ENCODE results near the gene CAPN9. TPM values are rescaled to one million over a fixed set of nuclear protein-coding genes. Genes with fewer than 3 reads are reported as not detected.

CAPN9 gene
- total and polyA plus RNA-seq, 7 donors: 0.55 to 83.2 (median 30.6) TPM; not detected in 3

DNA sequence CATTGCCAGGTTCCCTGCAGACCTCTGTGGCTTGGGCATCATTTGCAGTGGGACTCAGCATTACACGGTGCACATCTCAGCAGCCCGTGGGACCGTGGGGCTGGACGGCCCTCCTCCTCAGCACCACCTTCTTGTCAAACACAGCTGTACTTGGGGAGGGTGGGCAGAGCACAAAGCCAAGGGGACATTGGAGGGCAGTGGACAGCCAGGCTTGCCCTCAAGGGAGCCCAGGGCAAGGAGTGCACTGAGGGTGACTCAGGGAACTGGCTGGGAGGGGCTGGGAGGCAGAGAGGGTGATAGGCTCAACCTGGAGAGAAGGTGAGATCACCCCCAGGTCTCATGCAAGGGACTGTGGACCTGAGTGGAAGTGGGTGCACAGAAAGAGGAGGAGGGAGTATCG is 3.4 kb downstream of the CAPN9 start:
- no peaks in the 10 kb centered on the region for H3K27me3 ChIP-seq
- H3K27ac ChIP-seq: no peak overlapping the region
- H3K9me3 ChIP-seq: no peaks in the 10 kb centered on the region
- TF ChIP-seq POLR2AphosphoS5 (IDR thresholded peaks at IDR 0.05): no peak
- TF ChIP-seq, protein P1, sequence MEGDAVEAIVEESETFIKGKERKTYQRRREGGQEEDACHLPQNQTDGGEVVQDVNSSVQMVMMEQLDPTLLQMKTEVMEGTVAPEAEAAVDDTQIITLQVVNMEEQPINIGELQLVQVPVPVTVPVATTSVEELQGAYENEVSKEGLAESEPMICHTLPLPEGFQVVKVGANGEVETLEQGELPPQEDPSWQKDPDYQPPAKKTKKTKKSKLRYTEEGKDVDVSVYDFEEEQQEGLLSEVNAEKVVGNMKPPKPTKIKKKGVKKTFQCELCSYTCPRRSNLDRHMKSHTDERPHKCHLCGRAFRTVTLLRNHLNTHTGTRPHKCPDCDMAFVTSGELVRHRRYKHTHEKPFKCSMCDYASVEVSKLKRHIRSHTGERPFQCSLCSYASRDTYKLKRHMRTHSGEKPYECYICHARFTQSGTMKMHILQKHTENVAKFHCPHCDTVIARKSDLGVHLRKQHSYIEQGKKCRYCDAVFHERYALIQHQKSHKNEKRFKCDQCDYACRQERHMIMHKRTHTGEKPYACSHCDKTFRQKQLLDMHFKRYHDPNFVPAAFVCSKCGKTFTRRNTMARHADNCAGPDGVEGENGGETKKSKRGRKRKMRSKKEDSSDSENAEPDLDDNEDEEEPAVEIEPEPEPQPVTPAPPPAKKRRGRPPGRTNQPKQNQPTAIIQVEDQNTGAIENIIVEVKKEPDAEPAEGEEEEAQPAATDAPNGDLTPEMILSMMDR (IDR thresholded peaks at IDR 0.05): no peak
- TF ChIP-seq EP300 (IDR thresholded peaks at IDR 0.05): no peak
- no peak for TF ChIP-seq POLR2A (IDR thresholded peaks at IDR 0.05)
- no peak overlapping the region for H3K4me3 ChIP-seq
- no peak for DNase-seq
- intact Hi-C loops (cut with DNase I): no loop called here
- 34 to 70% methylated on average over 5 of the region's 5 CpGs for WGBS, 2 donors
- no peaks in the 10 kb centered on the region for H3K36me3 ChIP-seq
- H3K4me1 ChIP-seq: peaks cover 0 to 17% (median 11%) of the 10 kb centered on the region in 4 donors

DNA sequence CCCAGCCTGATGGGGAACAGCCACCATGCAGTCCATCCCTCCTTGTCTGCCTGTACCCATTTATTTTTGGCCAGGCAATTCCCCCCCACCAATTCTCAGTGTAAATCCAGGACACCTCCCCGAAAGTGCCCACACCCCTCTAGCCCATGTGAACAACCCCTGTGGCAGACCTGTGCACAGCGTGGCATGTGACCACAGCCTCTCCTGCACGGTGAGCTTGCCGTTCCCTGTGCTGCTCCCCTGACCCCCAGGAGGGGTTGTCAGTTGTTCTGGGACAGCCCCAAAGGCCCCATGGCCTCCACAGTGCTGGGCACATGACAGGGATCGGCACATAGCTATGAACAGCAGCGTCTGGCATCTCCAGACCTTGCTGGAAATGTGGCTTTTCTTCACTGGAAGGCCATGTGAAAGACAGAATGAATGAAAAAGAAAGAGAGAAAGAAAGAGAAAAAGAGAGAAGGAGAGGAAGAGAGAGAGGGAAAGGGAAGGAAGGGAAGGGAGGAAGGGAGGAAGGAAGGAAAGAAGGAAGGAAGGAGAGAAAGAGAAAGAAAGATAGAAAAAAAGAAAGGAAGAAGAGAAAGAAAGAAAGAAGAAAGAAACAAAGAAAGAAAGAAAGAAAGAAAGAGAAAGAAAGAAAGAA is 3.9 kb downstream of the CAPN9 start:
- no peaks in the 10 kb centered on the region for H3K27me3 ChIP-seq
- no peaks in the 10 kb centered on the region for H3K36me3 ChIP-seq
- H3K4me3 ChIP-seq: no peak overlapping the region
- TF ChIP-seq POLR2AphosphoS5 (IDR thresholded peaks at IDR 0.05): no peak
- TF ChIP-seq, protein P1 (IDR thresholded peaks at IDR 0.05): no peak
- TF ChIP-seq POLR2A (IDR thresholded peaks at IDR 0.05): no peak
- TF ChIP-seq EP300 (IDR thresholded peaks at IDR 0.05): no peak
- WGBS, 2 donors: 18 to 60% methylated on average over 6 of the region's 6 CpGs
- DNase-seq: no peak
- H3K4me1 ChIP-seq: peaks cover 0 to 17% (median 11%) of the 10 kb centered on the region in 4 donors
- H3K27ac ChIP-seq: no peak overlapping the region
- no peaks in the 10 kb centered on the region for H3K9me3 ChIP-seq
- intact Hi-C loops (cut with DNase I): no loop called here

GRCh38 chr1:230752407-230752806 is 5.2 kb downstream of the CAPN9 start:
- intact Hi-C loops (cut with DNase I): no loop called here
- no peak overlapping the region for H3K27ac ChIP-seq

GRCh38 chr1:230753191-230753585 is 6.0 kb downstream of the CAPN9 start:
- intact Hi-C loops (cut with DNase I): no loop called here
- Histone ChIP-seq H3K4me1 (peaks cover 0 to 17% (median 11%) of the 10 kb centered on the region in 4 donors), H3K36me3 (no peaks in the 10 kb centered on the region), H3K9me3 (no peaks in the 10 kb centered on the region), H3K27me3 (no peaks in the 10 kb centered on the region), H3K4me3 (peak overlapping the region in 2 of 4 donors; percentile 22 to 35), H3K27ac (peak overlapping the region in 2 of 4 donors; percentile 23 to 48)
- TF ChIP-seq POLR2A (IDR thresholded peaks at IDR 0.05) (no peak), EP300 (IDR thresholded peaks at IDR 0.05) (no peak), POLR2AphosphoS5 (IDR thresholded peaks at IDR 0.05) (no peak)
- TF ChIP-seq, protein P1 (IDR thresholded peaks at IDR 0.05): no peak
- 50 to 76% methylated on average over 5 of the region's 5 CpGs for WGBS, 2 donors
- no peak for DNase-seq

More at GRCh38 chr1:230752407-230752806, 5.2 kb downstream of the CAPN9 start:
- 12 to 62% methylated on average over 6 of the region's 6 CpGs for WGBS, 2 donors
- DNase-seq: no peak
- no peak overlapping the region for H3K4me3 ChIP-seq
- H3K9me3 ChIP-seq: no peaks in the 10 kb centered on the region
- no peaks in the 10 kb centered on the region for H3K36me3 ChIP-seq
- peaks cover 0 to 17% (median 11%) of the 10 kb centered on the region in 4 donors for H3K4me1 ChIP-seq
- TF ChIP-seq, protein P1 (IDR thresholded peaks at IDR 0.05): no peak
- TF ChIP-seq EP300 (IDR thresholded peaks at IDR 0.05) (no peak), POLR2A (IDR thresholded peaks at IDR 0.05) (no peak), POLR2AphosphoS5 (IDR thresholded peaks at IDR 0.05) (no peak)
- H3K27me3 ChIP-seq: no peaks in the 10 kb centered on the region
